Activated CD8-positive, alpha-beta T cell treated with anti-CD3 and anti-CD28 coated beads, Interleukin-2, amount 10 ng/mL, durations not matched to agents 7 days and 5 days (primary cell): ENCODE measurements around the gene SLC22A5. TPM values are rescaled to one million over a fixed set of nuclear protein-coding genes. Genes with fewer than 3 reads are reported as not detected.

Source experiments
- ATAC-seq: fragments of 150-1000 bp; cut with Tn5 transposase; one replicate; pipeline ENCODE4 v1.10.0; 2021; ENCODE audit warnings: moderate library complexity
- CTCF ChIA-PET: fragments of 350-600 bp; sonication (Branson Sonifier 250); formaldehyde crosslinking; loops from one replicate; lab custom pipeline; 2021; ENCODE audit warnings: antibody characterized with exemption; lab: Charles Lee
- POLR2A ChIA-PET: fragments of 350-600 bp; sonication (Branson Sonifier 250); formaldehyde crosslinking; loops from one replicate; lab custom pipeline; 2021; ENCODE audit warnings: antibody characterized with exemption; lab: Charles Lee
- DNase-seq: peaks from one replicate; pipeline ENCODE4 v3.0.0-alpha.2; 2020
- H3K27ac Mint-ChIP-seq: one replicate; pipeline ENCODE4 v1.8.0; 2021; ENCODE audit warnings: mild to moderate bottlenecking, mixed read lengths
- H3K27me3 Mint-ChIP-seq: one replicate; pipeline ENCODE4 v1.8.0; 2021; ENCODE audit warnings: low read depth, mixed read lengths
- H3K36me3 Mint-ChIP-seq: one replicate; pipeline ENCODE4 v1.8.0; 2021; ENCODE audit warnings: low read depth, mixed read lengths
- H3K4me1 Mint-ChIP-seq: one replicate; pipeline ENCODE4 v1.8.0; 2021; ENCODE audit warnings: low read depth, mixed read lengths
- H3K4me3 Mint-ChIP-seq: one replicate; pipeline ENCODE4 v1.8.0; 2021; ENCODE audit warnings: mild to moderate bottlenecking, mixed read lengths
- H3K9me3 Mint-ChIP-seq: one replicate; pipeline ENCODE4 v1.8.0; 2022; ENCODE audit warnings: mixed read lengths; ENCODE audit not compliant: insufficient read depth
- total RNA-seq, 2 experiments: library from RNA; stranded (reverse); gene quantifications; one replicate each; pipeline ENCODE4 v1.2.3, GENCODE V29; 2021

Gene SLC22A5
- total RNA-seq, 2 experiments from 2014 or later: 2.2 to 3.5 TPM

- no peaks in the 10 kb centered on the region for H3K27me3 Mint-ChIP-seq
- H3K4me1 Mint-ChIP-seq: peaks cover 95% of the 10 kb centered on the region
- no peak for DNase-seq
- H3K9me3 Mint-ChIP-seq: no peaks in the 10 kb centered on the region
- CTCF ChIA-PET: interaction anchor here (0.7 to 11.9 kb wide), 12 partner anchors 8 to 73 kb away, joined by 3 to 141 read pairs (median 37); partner anchors contain the start of gene IRF1
- POLR2A ChIA-PET: interaction anchor here (1.2 to 12.1 kb wide), 8 partner anchors 8 to 68 kb away, joined by 3 to 435 read pairs (median 82); partner anchors contain the start of gene IRF1
- no peak overlapping the region for H3K4me3 Mint-ChIP-seq
- H3K27ac Mint-ChIP-seq: peak overlapping the region; percentile 98
- H3K36me3 Mint-ChIP-seq: peaks cover 77% of the 10 kb centered on the region
- no peak for ATAC-seq
Measured at GRCh38 chr5:132428484-132429462, 59.3 kb downstream of the SLC22A5 start.

- Mint-ChIP-seq H3K4me1 (peaks cover 94% of the 10 kb centered on the region), H3K4me3 (no peak overlapping the region), H3K27me3 (no peaks in the 10 kb centered on the region), H3K27ac (peak overlapping the region; percentile 98), H3K36me3 (peaks cover 77% of the 10 kb centered on the region), H3K9me3 (no peaks in the 10 kb centered on the region)
- CTCF ChIA-PET: interaction anchor here (1.3 to 11.9 kb wide), 6 partner anchors 27 to 61 kb away, joined by 3 to 141 read pairs (median 28); partner anchors contain the start of gene IRF1
- POLR2A ChIA-PET: interaction anchor here (1.2 to 12.1 kb wide), 6 partner anchors 7 to 55 kb away, joined by 4 to 435 read pairs (median 70); partner anchors contain the start of gene IRF1
- ATAC-seq (no peak), DNase-seq (no peak)
Measured at GRCh38 chr5:132429463-132430440, 60.2 kb downstream of the SLC22A5 start.

GRCh38 chr5:132430746-132431145 lies 61.2 kb downstream of the SLC22A5 start:
- H3K36me3 Mint-ChIP-seq: peaks cover 77% of the 10 kb centered on the region
- ChIA-PET CTCF (interaction anchor here (1.2 to 11.9 kb wide), 4 partner anchors 12 to 60 kb away, joined by 3 to 141 read pairs (median 8); partner anchors contain the start of gene IRF1), POLR2A (interaction anchor here (1.2 to 12.1 kb wide), 4 partner anchors 10 to 54 kb away, joined by 4 to 435 read pairs (median 44); partner anchors contain the start of gene IRF1)
- peak overlapping the region; percentile 76 for H3K27ac Mint-ChIP-seq
- peaks cover 94% of the 10 kb centered on the region for H3K4me1 Mint-ChIP-seq
- DNase-seq: no peak
- ATAC-seq: no peak
- no peaks in the 10 kb centered on the region for H3K27me3 Mint-ChIP-seq
- H3K9me3 Mint-ChIP-seq: no peaks in the 10 kb centered on the region
- H3K4me3 Mint-ChIP-seq: no peak overlapping the region

GRCh38 chr5:132431632-132432031 lies 62.1 kb downstream of the SLC22A5 start:
- H3K9me3 Mint-ChIP-seq: no peaks in the 10 kb centered on the region
- peak overlapping the region; percentile 80 for H3K27ac Mint-ChIP-seq
- ChIA-PET POLR2A (interaction anchor here (1.3 to 12.1 kb wide), 3 partner anchors 14 to 53 kb away, joined by 4 to 435 read pairs (median 5); partner anchors contain the start of gene IRF1), CTCF (interaction anchor here (1.0 to 11.9 kb wide), 6 partner anchors 8 to 34 kb away, joined by 3 to 141 read pairs (median 4); no protein-coding TSS in a partner anchor)
- H3K36me3 Mint-ChIP-seq: peaks cover 77% of the 10 kb centered on the region
- no peak for DNase-seq
- H3K27me3 Mint-ChIP-seq: no peaks in the 10 kb centered on the region
- H3K4me1 Mint-ChIP-seq: peaks cover 92% of the 10 kb centered on the region
- no peak for ATAC-seq
- no peak overlapping the region for H3K4me3 Mint-ChIP-seq

GRCh38 chr5:132433141-132433540 lies 63.6 kb downstream of the SLC22A5 start:
- POLR2A ChIA-PET: interaction anchor here (12.1 kb wide), 1 partner anchor 52 kb away, joined by 435 read pairs; the partner anchor contains the start of gene IRF1

GRCh38 chr5:132434416-132435286 lies 65.1 kb downstream of the SLC22A5 start:
- H3K4me1 Mint-ChIP-seq: peaks cover 91% of the 10 kb centered on the region
- peak overlapping the region; percentile 22 for H3K27ac Mint-ChIP-seq
- POLR2A ChIA-PET: interaction anchor here (5.7 to 5.9 kb wide), 2 partner anchors 8 to 55 kb away, joined by 40 to 57 read pairs; partner anchors contain the start of gene IRF1
- ATAC-seq (no peak), DNase-seq (no peak)
- CTCF ChIA-PET: interaction anchor here (1.0 to 7.3 kb wide), 2 partner anchors 8 to 32 kb away, joined by 3 to 60 read pairs; no protein-coding TSS in a partner anchor
- peaks cover 73% of the 10 kb centered on the region for H3K36me3 Mint-ChIP-seq
- no peaks in the 10 kb centered on the region for H3K27me3 Mint-ChIP-seq
- no peak overlapping the region for H3K4me3 Mint-ChIP-seq
- H3K9me3 Mint-ChIP-seq: no peaks in the 10 kb centered on the region

More at GRCh38 chr5:132433141-132433540, 63.6 kb downstream of the SLC22A5 start:
- Mint-ChIP-seq H3K4me1 (peaks cover 92% of the 10 kb centered on the region), H3K9me3 (no peaks in the 10 kb centered on the region), H3K36me3 (peaks cover 72% of the 10 kb centered on the region), H3K27ac (peak overlapping the region; percentile 80), H3K4me3 (no peak overlapping the region), H3K27me3 (no peaks in the 10 kb centered on the region)
- ATAC-seq: no peak
- CTCF ChIA-PET: interaction anchor here (11.9 kb wide), 1 partner anchor 24 kb away, joined by 141 read pairs; no protein-coding TSS in a partner anchor
- DNase-seq: no peak

- Mint-ChIP-seq H3K27me3 (no peaks in the 10 kb centered on the region), H3K27ac (no peak overlapping the region), H3K4me3 (no peak overlapping the region), H3K9me3 (no peaks in the 10 kb centered on the region), H3K4me1 (peaks cover 91% of the 10 kb centered on the region), H3K36me3 (peaks cover 72% of the 10 kb centered on the region)
- ATAC-seq (no peak), DNase-seq (no peak)
- ChIA-PET POLR2A (interaction anchor here (0.7 to 5.9 kb wide), 3 partner anchors 9 to 55 kb away, joined by 3 to 57 read pairs (median 40); partner anchors contain the start of gene IRF1), CTCF (interaction anchor here (1.0 to 7.3 kb wide), 2 partner anchors 9 to 31 kb away, joined by 3 to 60 read pairs; no protein-coding TSS in a partner anchor)
Measured at GRCh38 chr5:132435447-132435846, 65.9 kb downstream of the SLC22A5 start.

GRCh38 chr5:132435886-132436285 lies 66.4 kb downstream of the SLC22A5 start:
- ChIA-PET POLR2A (interaction anchor here (0.7 to 5.9 kb wide), 6 partner anchors 9 to 59 kb away, joined by 3 to 57 read pairs (median 22); partner anchors contain the start of gene IRF1), CTCF (interaction anchor here (1.2 to 7.3 kb wide), 4 partner anchors 9 to 43 kb away, joined by 3 to 60 read pairs (median 8); no protein-coding TSS in a partner anchor)
- ATAC-seq: no peak
- Mint-ChIP-seq H3K27me3 (no peaks in the 10 kb centered on the region), H3K9me3 (no peaks in the 10 kb centered on the region), H3K27ac (peak overlapping the region; percentile 80), H3K4me1 (peaks cover 91% of the 10 kb centered on the region), H3K36me3 (peaks cover 72% of the 10 kb centered on the region), H3K4me3 (no peak overlapping the region)
- no peak for DNase-seq

- peaks cover 69% of the 10 kb centered on the region for H3K36me3 Mint-ChIP-seq
- no peaks in the 10 kb centered on the region for H3K27me3 Mint-ChIP-seq
- peaks cover 90% of the 10 kb centered on the region for H3K4me1 Mint-ChIP-seq
- peak overlapping the region; percentile 83 for H3K27ac Mint-ChIP-seq
- DNase-seq (no peak), ATAC-seq (no peak)
- POLR2A ChIA-PET: interaction anchor here (0.9 to 5.9 kb wide), 6 partner anchors 10 to 53 kb away, joined by 5 to 57 read pairs (median 32); partner anchors contain the start of gene IRF1
- H3K9me3 Mint-ChIP-seq: no peaks in the 10 kb centered on the region
- H3K4me3 Mint-ChIP-seq: no peak overlapping the region
- CTCF ChIA-PET: interaction anchor here (0.9 to 7.3 kb wide), 9 partner anchors 10 to 52 kb away, joined by 3 to 60 read pairs (median 3); no protein-coding TSS in a partner anchor
Measured at GRCh38 chr5:132436936-132437335, 67.4 kb downstream of the SLC22A5 start.
